Measurements from ENCODE around the gene TRAF1. TPM values are rescaled to one million over a fixed set of nuclear protein-coding genes. Genes with fewer than 3 reads are reported as not detected.

The TRAF1 gene
- total and polyA plus RNA-seq, 2 donors (not counting 1 experiment from before 2014, with no cell fraction given): 12.2 to 19.5 TPM

- 40% methylated on average over 5 of the region's 10 CpGs for WGBS (ENCODE audit: insufficient coverage)
- Histone ChIP-seq H3K27ac (ENCODE audit: low read length in 2 of 2) (peak overlapping the region; percentile 65 to 75), H2AFZ (ENCODE audit: insufficient read depth, low read depth, low read length, poor library complexity, severe bottlenecking) (peak overlapping the region; percentile 98), H3K79me2 (ENCODE audit: control insufficient read depth, insufficient read depth, low read length) (peaks cover 4% of the 10 kb centered on the region), H3K9me3 (ENCODE audit: control extremely low read depth in 1 of 3, control insufficient read depth in 2 of 3, insufficient read depth in 1 of 3, low read length in 2 of 3) (no peaks in the 10 kb centered on the region), H3K9ac (ENCODE audit: low read length) (peak overlapping the region; percentile 86), H4K20me1 (ENCODE audit: control insufficient read depth, insufficient read depth, low read length, poor library complexity, severe bottlenecking) (no peaks in the 10 kb centered on the region), H3K4me3 (ENCODE audit: control extremely low read depth in 1 of 5, extremely low read depth in 1 of 5, insufficient read depth in 1 of 5, low read depth in 2 of 5, low read length in 4 of 5) (peak overlapping the region in 4 of 5 experiments; percentile 57 to 84 (median 71)), H3K4me2 (replicated peaks; ENCODE audit: low read depth, low read length, poor library complexity, severe bottlenecking) (peak overlapping the region; percentile 95), H3K4me1 (ENCODE audit: control insufficient read depth in 2 of 2, insufficient read depth in 2 of 2, low read length in 2 of 2) (peaks cover 0 to 19% of the 10 kb centered on the region in 2 donors), H3K36me3 (replicated peaks in 1 of 2; ENCODE audit: control extremely low read depth in 1 of 2, control insufficient read depth in 1 of 2, extremely low read depth in 1 of 2, insufficient read depth in 2 of 2, low read length in 1 of 2) (peaks cover 0 to 3% of the 10 kb centered on the region in 2 experiments), H3K27me3 (replicated peaks in 1 of 4; ENCODE audit: control extremely low read depth in 1 of 4, control insufficient read depth in 3 of 4, insufficient read depth in 4 of 4, low read length in 3 of 4) (no peaks in the 10 kb centered on the region)
- ATAC-seq (ENCODE audit: low read depth) (no peak), DNase-seq (no peak)
- H3K4me1 Mint-ChIP-seq: peaks cover 13% of the 10 kb centered on the region
- POLR2A ChIA-PET: interaction anchor here (0.7 to 2.1 kb wide), 6 partner anchors 8 to 227 kb away, joined by 3 to 10 read pairs (median 3); no protein-coding TSS in a partner anchor
- H3K27ac Mint-ChIP-seq: peak overlapping the region; percentile 98
- H3K9me3 Mint-ChIP-seq (ENCODE audit: insufficient read depth): no peaks in the 10 kb centered on the region
- CTCF ChIA-PET: interaction anchor here (0.6 to 6.7 kb wide), 17 partner anchors 8 to 191 kb away, joined by 3 to 102 read pairs (median 3); partner anchors contain the start of gene FBXW2
- intact Hi-C loops (cut with micrococcal nuclease): loop anchor here (1.0 to 10.0 kb wide), 6 partner anchors 8 to 335 kb away; partner anchors contain the start of genes CNTRL, PHF19 and RAB14
- no peaks in the 10 kb centered on the region for H3K27me3 Mint-ChIP-seq
- H3K4me3 Mint-ChIP-seq: peak overlapping the region; percentile 97
- TF ChIP-seq, protein P1, sequence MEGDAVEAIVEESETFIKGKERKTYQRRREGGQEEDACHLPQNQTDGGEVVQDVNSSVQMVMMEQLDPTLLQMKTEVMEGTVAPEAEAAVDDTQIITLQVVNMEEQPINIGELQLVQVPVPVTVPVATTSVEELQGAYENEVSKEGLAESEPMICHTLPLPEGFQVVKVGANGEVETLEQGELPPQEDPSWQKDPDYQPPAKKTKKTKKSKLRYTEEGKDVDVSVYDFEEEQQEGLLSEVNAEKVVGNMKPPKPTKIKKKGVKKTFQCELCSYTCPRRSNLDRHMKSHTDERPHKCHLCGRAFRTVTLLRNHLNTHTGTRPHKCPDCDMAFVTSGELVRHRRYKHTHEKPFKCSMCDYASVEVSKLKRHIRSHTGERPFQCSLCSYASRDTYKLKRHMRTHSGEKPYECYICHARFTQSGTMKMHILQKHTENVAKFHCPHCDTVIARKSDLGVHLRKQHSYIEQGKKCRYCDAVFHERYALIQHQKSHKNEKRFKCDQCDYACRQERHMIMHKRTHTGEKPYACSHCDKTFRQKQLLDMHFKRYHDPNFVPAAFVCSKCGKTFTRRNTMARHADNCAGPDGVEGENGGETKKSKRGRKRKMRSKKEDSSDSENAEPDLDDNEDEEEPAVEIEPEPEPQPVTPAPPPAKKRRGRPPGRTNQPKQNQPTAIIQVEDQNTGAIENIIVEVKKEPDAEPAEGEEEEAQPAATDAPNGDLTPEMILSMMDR (IDR thresholded peaks at IDR 0.05): peak; percentile 6
- no peak for TF ChIP-seq EZH2 (IDR thresholded peaks at IDR 0.05; ENCODE audit: borderline replicate concordance, insufficient read depth, low read depth, low read length, poor library complexity, severe bottlenecking)
These were observed 57.3 kb downstream of the TRAF1 start for GRCh38 chr9:120869360-120869687.

DNA sequence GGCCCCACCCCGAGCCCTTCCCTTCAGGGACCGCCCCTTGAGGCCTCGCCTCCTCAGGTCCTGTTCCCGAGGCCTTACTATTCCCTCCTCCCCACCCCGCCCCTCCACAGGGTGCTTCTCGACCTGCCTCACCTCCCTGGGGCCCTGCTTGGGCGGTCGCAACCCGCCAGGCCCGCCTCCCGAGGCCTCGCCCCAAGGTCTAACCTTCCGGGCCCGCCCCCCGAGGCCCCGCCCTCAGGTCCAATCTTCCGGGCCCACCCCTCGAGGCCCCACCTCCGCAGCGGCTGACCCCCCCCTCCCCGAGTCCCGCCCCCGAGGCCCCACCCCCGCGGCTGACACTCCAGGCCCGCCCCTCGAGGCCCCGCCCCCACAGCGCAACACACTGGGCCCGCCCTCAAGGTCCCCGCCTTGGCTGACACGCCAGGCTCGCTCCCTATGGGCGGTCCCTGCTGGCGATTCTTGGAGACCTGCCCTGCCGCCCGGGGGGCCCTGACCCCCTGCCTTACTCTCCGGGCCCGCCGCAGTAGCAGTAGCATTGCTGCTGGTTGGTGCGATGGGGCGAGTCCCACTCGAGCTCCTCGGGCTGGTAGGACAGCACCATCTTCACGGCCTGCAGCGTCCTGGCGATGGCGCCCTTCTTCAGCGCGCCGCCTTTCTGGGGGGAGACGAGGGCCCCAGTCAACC, 57.8 kb downstream of the TRAF1 start:
- Histone ChIP-seq H3K4me1 (ENCODE audit: control insufficient read depth in 2 of 2, insufficient read depth in 2 of 2, low read length in 2 of 2) (peaks cover 0 to 19% of the 10 kb centered on the region in 2 donors), H4K20me1 (ENCODE audit: control insufficient read depth, insufficient read depth, low read length, poor library complexity, severe bottlenecking) (no peaks in the 10 kb centered on the region), H3K27me3 (replicated peaks in 1 of 4; ENCODE audit: control extremely low read depth in 1 of 4, control insufficient read depth in 3 of 4, insufficient read depth in 4 of 4, low read length in 3 of 4) (no peaks in the 10 kb centered on the region), H2AFZ (ENCODE audit: insufficient read depth, low read depth, low read length, poor library complexity, severe bottlenecking) (peak overlapping the region; percentile 98), H3K27ac (ENCODE audit: low read length in 2 of 2) (peak overlapping the region; percentile 69 to 81), H3K4me3 (ENCODE audit: control extremely low read depth in 1 of 5, extremely low read depth in 1 of 5, insufficient read depth in 1 of 5, low read depth in 2 of 5, low read length in 4 of 5) (peak overlapping the region in 4 of 5 experiments; percentile 57 to 84 (median 71)), H3K9me3 (ENCODE audit: control extremely low read depth in 1 of 3, control insufficient read depth in 2 of 3, insufficient read depth in 1 of 3, low read length in 2 of 3) (no peaks in the 10 kb centered on the region), H3K36me3 (replicated peaks in 1 of 2; ENCODE audit: control extremely low read depth in 1 of 2, control insufficient read depth in 1 of 2, extremely low read depth in 1 of 2, insufficient read depth in 2 of 2, low read length in 1 of 2) (peaks cover 0 to 5% of the 10 kb centered on the region in 2 experiments), H3K9ac (ENCODE audit: low read length) (peak overlapping the region; percentile 86), H3K4me2 (replicated peaks; ENCODE audit: low read depth, low read length, poor library complexity, severe bottlenecking) (peak overlapping the region; percentile 95), H3K79me2 (ENCODE audit: control insufficient read depth, insufficient read depth, low read length) (peaks cover 4% of the 10 kb centered on the region)
- ATAC-seq (ENCODE audit: low read depth) (peak; percentile 90), DNase-seq (peak; percentile 97)
- Mint-ChIP-seq H3K27me3 (no peaks in the 10 kb centered on the region), H3K27ac (peak overlapping the region; percentile 98), H3K4me3 (peak overlapping the region; percentile 97), H3K4me1 (peaks cover 13% of the 10 kb centered on the region), H3K9me3 (ENCODE audit: insufficient read depth) (no peaks in the 10 kb centered on the region)
- under 1% methylated on average over 44 of the region's 52 CpGs for WGBS (ENCODE audit: insufficient coverage)
- ChIA-PET POLR2A (interaction anchor here (0.6 to 2.1 kb wide), 8 partner anchors 9 to 322 kb away, joined by 3 to 10 read pairs (median 3); no protein-coding TSS in a partner anchor), CTCF (interaction anchor here (0.6 to 6.7 kb wide), 19 partner anchors 9 to 192 kb away, joined by 3 to 102 read pairs (median 3); partner anchors contain the start of gene FBXW2)
- intact Hi-C loops (cut with micrococcal nuclease): loop anchor here (1.0 to 10.0 kb wide), 10 partner anchors 8 to 501 kb away; partner anchors contain the start of genes CNTRL, FBXW2, PHF19 and RAB14
- TF ChIP-seq EZH2 (IDR thresholded peaks at IDR 0.05; ENCODE audit: borderline replicate concordance, insufficient read depth, low read depth, low read length, poor library complexity, severe bottlenecking): no peak
- TF ChIP-seq, protein P1 (IDR thresholded peaks at IDR 0.05): peak; percentile 70

Data from B cell (primary cell).